ENCODE data around the gene UQCR11. TPM values are rescaled to one million over a fixed set of nuclear protein-coding genes. Genes with fewer than 3 reads are reported as not detected.

The UQCR11 gene
- total and polyA plus RNA-seq, 2 experiments from 2014 or later = 56.6 to 684 TPM

DNA sequence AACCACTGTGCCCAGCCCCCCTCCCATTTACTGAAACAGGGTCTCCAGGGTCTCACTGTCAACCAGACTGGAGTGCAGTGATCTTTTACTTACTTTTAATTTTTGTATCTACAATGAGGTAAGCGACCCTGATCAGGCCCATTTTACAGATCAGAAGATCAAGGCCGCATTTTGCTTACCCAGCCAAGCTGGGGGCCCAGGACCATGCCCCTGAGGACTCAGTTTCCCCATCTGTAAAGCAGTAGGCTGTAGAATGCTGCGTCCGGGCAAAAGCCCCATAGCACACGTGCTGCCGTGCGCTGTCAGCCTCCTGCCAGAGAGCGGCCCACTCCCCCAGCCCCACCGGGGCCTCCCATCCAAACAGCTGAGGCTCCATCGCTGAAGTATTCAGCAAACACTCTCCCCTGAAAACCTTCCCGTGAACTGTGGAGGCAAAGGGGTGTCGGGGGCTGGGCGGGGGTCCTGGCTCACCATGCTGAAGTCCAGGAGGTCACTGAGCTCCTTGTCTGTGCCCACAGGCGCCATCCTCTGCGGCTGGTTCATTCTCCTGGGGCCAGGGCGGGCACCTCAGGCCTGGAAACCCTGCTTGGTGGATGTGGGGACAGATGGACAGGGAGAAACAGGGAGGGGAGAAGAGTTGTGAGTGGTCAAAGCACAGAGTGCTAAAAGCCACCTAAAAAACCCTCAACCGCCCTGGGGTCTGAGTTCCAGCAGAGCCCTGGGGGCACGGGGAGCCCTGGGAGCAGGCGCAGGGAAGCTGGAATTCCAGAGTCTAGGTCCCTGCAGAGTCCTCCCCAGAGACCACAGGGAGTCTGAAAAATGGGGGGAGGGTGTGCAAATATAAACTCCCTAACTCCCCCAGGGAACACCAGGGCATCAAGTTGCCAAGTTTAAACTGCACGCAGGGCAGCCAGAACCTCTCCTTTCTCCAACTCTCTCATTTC, 44.7 kb upstream of the UQCR11 start:
- TF ChIP-seq, protein P1, sequence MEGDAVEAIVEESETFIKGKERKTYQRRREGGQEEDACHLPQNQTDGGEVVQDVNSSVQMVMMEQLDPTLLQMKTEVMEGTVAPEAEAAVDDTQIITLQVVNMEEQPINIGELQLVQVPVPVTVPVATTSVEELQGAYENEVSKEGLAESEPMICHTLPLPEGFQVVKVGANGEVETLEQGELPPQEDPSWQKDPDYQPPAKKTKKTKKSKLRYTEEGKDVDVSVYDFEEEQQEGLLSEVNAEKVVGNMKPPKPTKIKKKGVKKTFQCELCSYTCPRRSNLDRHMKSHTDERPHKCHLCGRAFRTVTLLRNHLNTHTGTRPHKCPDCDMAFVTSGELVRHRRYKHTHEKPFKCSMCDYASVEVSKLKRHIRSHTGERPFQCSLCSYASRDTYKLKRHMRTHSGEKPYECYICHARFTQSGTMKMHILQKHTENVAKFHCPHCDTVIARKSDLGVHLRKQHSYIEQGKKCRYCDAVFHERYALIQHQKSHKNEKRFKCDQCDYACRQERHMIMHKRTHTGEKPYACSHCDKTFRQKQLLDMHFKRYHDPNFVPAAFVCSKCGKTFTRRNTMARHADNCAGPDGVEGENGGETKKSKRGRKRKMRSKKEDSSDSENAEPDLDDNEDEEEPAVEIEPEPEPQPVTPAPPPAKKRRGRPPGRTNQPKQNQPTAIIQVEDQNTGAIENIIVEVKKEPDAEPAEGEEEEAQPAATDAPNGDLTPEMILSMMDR (IDR thresholded peaks at IDR 0.05; ENCODE audit: poor library complexity) = no peak
- no peak for TF ChIP-seq EZH2phosphoT487 (IDR thresholded peaks at IDR 0.05; ENCODE audit: low read depth, severe bottlenecking, unreplicated experiment)
- no peak for TF ChIP-seq EZH2 (IDR thresholded peaks at IDR 0.05; ENCODE audit: borderline replicate concordance)
- peak overlapping the region; percentile 88 for H3K27ac ChIP-seq

DNA sequence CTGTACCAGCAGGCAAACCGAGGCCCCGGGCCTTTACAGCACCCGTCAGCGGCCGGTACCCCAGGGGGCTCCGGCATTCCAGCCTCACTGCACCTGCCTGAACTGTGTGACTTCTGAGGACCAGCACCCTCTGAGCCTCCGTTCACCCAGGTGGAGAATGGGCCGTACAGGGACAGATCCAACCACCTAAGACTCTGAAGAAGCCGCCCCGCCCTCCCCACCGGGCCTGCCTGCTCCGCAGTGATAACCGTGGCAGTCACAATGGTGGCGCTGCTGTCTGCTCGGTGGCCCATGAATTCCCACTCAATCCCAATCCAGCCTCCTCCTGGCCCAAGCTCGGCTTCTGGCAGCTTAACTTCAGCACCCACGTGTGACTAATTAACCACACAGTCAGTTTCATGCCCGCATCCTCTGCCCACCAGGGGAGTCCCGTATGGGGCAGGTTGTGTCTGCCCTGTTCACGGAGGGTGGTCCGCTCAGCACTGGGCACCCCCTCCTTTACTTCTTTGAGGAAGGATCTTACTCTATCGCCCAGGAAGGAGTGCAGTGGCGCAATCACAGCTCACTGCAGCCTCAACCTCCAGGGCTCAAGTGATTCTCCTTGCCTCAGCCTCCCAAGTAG, 43.8 kb upstream of the UQCR11 start:
- Histone ChIP-seq H3K36me3 (replicated peaks; ENCODE audit: insufficient read depth, low read depth) (no peaks in the 10 kb centered on the region), H3K4me3 (no peak overlapping the region), H3K4me1 (ENCODE audit: insufficient read depth) (peaks cover 15% of the 10 kb centered on the region), H3K79me2 (peaks cover 59% of the 10 kb centered on the region), H3K9me3 (ENCODE audit: low read depth) (no peaks in the 10 kb centered on the region), H3K27ac (no peak overlapping the region), H4K20me1 (ENCODE audit: insufficient read depth, poor library complexity, severe bottlenecking) (peaks cover 31% of the 10 kb centered on the region), H3K27me3 (no peaks in the 10 kb centered on the region), H3K4me2 (no peak overlapping the region), H3K9me2 (replicated peaks; ENCODE audit: insufficient read depth) (no peaks in the 10 kb centered on the region), H2AFZ (no peak overlapping the region)
- no peak for DNase-seq (ENCODE audit: low spot score)
- TF ChIP-seq, protein P1 (IDR thresholded peaks at IDR 0.05; ENCODE audit: poor library complexity) = no peak
- no peak for TF ChIP-seq EZH2phosphoT487 (IDR thresholded peaks at IDR 0.05; ENCODE audit: low read depth, severe bottlenecking, unreplicated experiment)
- TF ChIP-seq EZH2 (IDR thresholded peaks at IDR 0.05; ENCODE audit: borderline replicate concordance) = no peak
- WGBS (ENCODE audit: low lambda C conversion rate, missing lambda C conversion rate) = 95% methylated on average over 19 of the region's 23 CpGs

More for the DNA sequence above, 44.7 kb upstream of the UQCR11 start:
- Histone ChIP-seq H3K9me2 (replicated peaks; ENCODE audit: insufficient read depth) (no peaks in the 10 kb centered on the region), H3K27me3 (no peaks in the 10 kb centered on the region), H2AFZ (no peak overlapping the region), H3K4me2 (peak overlapping the region; percentile 96), H3K4me1 (ENCODE audit: insufficient read depth) (peaks cover 15% of the 10 kb centered on the region), H4K20me1 (ENCODE audit: insufficient read depth, poor library complexity, severe bottlenecking) (peaks cover 31% of the 10 kb centered on the region), H3K36me3 (replicated peaks; ENCODE audit: insufficient read depth, low read depth) (no peaks in the 10 kb centered on the region), H3K79me2 (peaks cover 58% of the 10 kb centered on the region), H3K9me3 (ENCODE audit: low read depth) (no peaks in the 10 kb centered on the region), H3K4me3 (no peak overlapping the region)
- no peak for DNase-seq (ENCODE audit: low spot score)
- 84% methylated on average over 18 of the region's 20 CpGs for whole genome bisulfite sequencing (ENCODE audit: low lambda C conversion rate, missing lambda C conversion rate)

DNA sequence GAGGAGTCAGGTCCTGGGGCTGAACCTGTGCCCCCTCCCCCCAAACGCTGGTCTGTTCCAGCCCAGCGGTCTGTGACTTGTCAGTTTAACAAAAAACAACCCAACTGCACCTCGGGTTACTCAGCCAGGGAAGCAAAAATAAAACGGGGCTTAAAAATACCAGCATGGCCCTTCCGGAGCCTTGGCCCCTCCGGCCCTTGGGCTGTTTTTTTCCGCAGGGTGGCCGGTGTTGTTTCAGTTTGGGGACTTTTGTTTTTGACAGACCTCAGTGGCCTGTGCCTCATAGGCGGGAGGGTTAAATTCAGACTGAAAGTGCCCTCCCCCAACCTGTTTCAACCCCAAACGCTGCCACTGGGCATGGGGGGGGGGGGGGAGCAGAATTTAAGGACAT, 43.2 kb upstream of the UQCR11 start:
- no peak for DNase-seq (ENCODE audit: low spot score)
- Histone ChIP-seq H2AFZ (no peak overlapping the region), H3K27me3 (no peaks in the 10 kb centered on the region), H3K9me2 (replicated peaks; ENCODE audit: insufficient read depth) (no peaks in the 10 kb centered on the region), H4K20me1 (ENCODE audit: insufficient read depth, poor library complexity, severe bottlenecking) (peaks cover 31% of the 10 kb centered on the region), H3K4me3 (no peak overlapping the region), H3K79me2 (peaks cover 61% of the 10 kb centered on the region), H3K27ac (no peak overlapping the region), H3K36me3 (replicated peaks; ENCODE audit: insufficient read depth, low read depth) (no peaks in the 10 kb centered on the region), H3K4me1 (ENCODE audit: insufficient read depth) (peaks cover 12% of the 10 kb centered on the region), H3K9me3 (ENCODE audit: low read depth) (no peaks in the 10 kb centered on the region), H3K4me2 (no peak overlapping the region)
- 91% methylated on average over 10 of the region's 10 CpGs for WGBS (ENCODE audit: low lambda C conversion rate, missing lambda C conversion rate)
- TF ChIP-seq, protein P1 (IDR thresholded peaks at IDR 0.05; ENCODE audit: poor library complexity) = no peak
- TF ChIP-seq EZH2phosphoT487 (IDR thresholded peaks at IDR 0.05; ENCODE audit: low read depth, severe bottlenecking, unreplicated experiment) = no peak
- TF ChIP-seq EZH2 (IDR thresholded peaks at IDR 0.05; ENCODE audit: borderline replicate concordance) = no peak

Measured in hepatocyte (in vitro differentiated cells).